ENCODE data around the gene BTAF1. TPM values are rescaled to one million over a fixed set of nuclear protein-coding genes. Genes with fewer than 3 reads are reported as not detected.

BTAF1 gene
- total RNA-seq, 2 donors from 2014 or later, result 11.8 to 12.7 TPM

DNA sequence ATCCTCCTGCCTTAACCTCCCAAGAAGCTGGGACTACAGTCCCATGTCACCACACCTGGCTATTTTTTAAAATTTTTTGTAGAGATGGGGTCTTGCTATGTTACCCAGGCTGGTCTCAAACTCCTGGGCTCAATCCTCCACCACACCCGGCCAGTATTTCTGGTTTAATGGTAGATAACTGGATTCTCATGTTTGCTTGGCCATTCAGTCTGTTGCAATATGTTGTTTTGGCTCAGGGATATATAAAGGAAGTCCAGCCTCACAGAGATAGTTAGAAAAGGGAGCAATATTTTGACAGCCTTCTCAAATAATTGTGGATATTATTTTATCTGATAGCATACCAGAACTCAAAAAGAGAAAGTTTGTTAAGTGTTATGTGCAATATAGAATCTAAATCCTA, 82.4 kb downstream of the BTAF1 start:
- no peak overlapping the region for H3K27ac ChIP-seq
- TF ChIP-seq, protein P1, sequence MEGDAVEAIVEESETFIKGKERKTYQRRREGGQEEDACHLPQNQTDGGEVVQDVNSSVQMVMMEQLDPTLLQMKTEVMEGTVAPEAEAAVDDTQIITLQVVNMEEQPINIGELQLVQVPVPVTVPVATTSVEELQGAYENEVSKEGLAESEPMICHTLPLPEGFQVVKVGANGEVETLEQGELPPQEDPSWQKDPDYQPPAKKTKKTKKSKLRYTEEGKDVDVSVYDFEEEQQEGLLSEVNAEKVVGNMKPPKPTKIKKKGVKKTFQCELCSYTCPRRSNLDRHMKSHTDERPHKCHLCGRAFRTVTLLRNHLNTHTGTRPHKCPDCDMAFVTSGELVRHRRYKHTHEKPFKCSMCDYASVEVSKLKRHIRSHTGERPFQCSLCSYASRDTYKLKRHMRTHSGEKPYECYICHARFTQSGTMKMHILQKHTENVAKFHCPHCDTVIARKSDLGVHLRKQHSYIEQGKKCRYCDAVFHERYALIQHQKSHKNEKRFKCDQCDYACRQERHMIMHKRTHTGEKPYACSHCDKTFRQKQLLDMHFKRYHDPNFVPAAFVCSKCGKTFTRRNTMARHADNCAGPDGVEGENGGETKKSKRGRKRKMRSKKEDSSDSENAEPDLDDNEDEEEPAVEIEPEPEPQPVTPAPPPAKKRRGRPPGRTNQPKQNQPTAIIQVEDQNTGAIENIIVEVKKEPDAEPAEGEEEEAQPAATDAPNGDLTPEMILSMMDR (IDR thresholded peaks at IDR 0.05), result no peak
- H3K4me1 ChIP-seq, result no peaks in the 10 kb centered on the region
- H3K27me3 ChIP-seq, result no peaks in the 10 kb centered on the region
- H3K9me3 ChIP-seq, result no peaks in the 10 kb centered on the region
- H3K4me3 ChIP-seq, result no peak overlapping the region
- H3K36me3 ChIP-seq, result peaks cover 21% of the 10 kb centered on the region
- DNase-seq (ENCODE audit: low spot score), result no peak

DNA sequence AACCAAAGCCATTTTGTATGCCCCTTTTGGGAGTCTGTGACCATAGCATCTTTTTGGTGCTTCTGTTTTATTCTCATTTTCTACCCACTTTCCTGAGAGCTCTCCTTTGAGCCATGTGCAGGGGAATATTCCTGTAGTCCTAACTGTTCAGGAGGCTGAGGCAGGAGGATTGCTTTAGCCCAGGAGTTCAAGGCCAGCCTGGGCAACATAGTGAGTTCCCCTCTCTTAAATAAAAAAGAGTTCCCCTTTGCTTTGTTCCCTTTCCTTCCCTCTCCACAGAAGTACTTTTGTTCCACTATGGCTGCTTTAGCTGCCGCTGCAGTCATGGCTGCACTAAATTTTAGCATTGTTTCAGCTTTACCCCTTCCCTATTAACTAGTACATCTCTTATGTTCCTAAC, 85.9 kb downstream of the BTAF1 start:
- no peak overlapping the region for H3K4me3 ChIP-seq
- DNase-seq (ENCODE audit: low spot score), result no peak
- no peaks in the 10 kb centered on the region for H3K9me3 ChIP-seq
- TF ChIP-seq, protein P1 (IDR thresholded peaks at IDR 0.05), result no peak
- H3K27me3 ChIP-seq, result no peaks in the 10 kb centered on the region
- H3K36me3 ChIP-seq, result peaks cover 44% of the 10 kb centered on the region
- no peak overlapping the region for H3K27ac ChIP-seq
- no peaks in the 10 kb centered on the region for H3K4me1 ChIP-seq

DNA sequence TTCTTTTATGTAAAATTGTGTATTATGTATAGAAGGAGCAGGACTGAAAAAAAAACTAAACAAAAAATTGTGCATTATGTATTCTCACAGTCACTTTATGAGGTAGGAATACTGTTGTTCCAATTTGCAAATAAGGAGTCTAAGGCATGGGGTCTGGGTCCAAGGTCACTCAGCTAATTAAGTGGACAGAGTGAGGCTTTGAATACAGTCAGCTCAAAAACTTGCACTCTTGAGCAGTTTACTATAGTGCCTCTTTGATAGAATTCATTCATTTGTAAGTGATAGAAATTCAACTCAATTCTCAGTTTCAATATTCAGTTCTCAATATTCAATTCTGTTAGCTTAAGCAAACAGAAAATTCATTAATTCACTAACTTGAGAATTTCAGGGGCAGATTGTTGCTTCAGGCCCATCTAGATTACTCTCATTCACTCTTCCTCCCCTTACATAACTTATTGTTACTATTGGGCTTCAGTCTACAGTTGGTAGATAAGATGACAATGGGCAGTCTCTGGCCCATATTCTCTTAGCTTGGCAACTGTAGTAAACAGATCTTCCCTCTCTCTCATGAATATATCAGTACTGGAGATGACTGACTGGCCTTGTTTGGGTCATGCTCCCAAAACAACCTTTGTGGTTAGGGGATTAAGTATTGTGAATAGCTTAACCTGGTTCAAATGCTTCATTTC, 86.6 kb downstream of the BTAF1 start:
- Histone ChIP-seq H3K4me1 (no peaks in the 10 kb centered on the region), H3K27me3 (no peaks in the 10 kb centered on the region), H3K27ac (no peak overlapping the region), H3K9me3 (no peaks in the 10 kb centered on the region), H3K4me3 (no peak overlapping the region), H3K36me3 (peaks cover 50% of the 10 kb centered on the region)
- DNase-seq (ENCODE audit: low spot score), result no peak
- TF ChIP-seq, protein P1 (IDR thresholded peaks at IDR 0.05), result no peak

DNA sequence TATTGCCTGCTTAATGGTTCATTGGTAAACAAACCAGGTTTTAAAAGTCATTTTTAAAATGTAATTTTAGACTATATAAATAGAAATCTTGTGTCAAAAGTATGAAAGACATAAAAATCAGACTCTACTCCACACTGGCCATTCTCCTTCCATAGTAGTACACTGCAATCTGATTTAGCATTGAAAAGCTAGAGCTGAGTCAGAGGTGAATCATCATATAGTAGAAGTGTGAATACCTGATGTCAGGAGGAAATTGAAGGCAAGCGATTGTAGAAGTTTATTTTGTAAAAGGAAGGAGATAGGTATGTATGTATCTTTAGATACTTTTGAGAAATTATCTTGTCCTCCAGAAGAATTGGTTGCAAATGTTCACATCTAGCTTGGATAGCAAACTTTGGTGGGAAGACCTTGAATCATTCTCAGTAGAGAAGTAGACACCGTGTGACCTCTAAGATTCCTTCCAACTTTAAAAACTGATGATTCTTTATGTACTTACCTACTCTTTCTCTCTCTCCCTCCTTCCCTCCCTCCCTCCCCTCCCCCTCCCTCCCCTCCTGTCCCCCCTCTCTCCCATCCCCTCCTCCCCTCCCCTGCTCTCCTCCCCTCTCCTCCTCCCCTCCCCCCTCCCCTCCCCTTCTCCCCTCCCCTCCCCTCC, 88.1 kb downstream of the BTAF1 start:
- Histone ChIP-seq H3K27ac (no peak overlapping the region), H3K27me3 (no peaks in the 10 kb centered on the region), H3K4me3 (no peak overlapping the region), H3K9me3 (no peaks in the 10 kb centered on the region), H3K4me1 (no peaks in the 10 kb centered on the region), H3K36me3 (peaks cover 60% of the 10 kb centered on the region)
- DNase-seq (ENCODE audit: low spot score), result no peak
- TF ChIP-seq, protein P1 (IDR thresholded peaks at IDR 0.05), result no peak

DNA sequence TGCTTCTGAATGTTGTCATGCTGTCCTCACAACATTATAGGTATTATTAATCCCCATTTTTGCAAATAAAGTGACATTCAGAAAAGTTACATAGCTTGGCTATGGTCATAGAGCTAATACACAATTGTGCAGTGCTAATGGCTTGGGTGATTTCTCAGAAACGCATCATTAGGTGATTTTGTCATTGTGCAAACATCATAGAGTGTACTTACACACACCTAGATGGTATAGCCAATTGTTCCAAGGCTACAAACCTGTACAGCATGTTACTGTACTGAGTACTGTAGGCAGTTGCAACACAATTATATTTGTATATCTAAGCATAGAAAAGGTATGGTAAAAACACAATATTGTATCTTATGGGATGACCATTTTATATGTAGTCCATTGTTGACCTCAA, 91.0 kb downstream of the BTAF1 start:
- Histone ChIP-seq H3K4me1 (no peaks in the 10 kb centered on the region), H3K27ac (no peak overlapping the region), H3K36me3 (peaks cover 77% of the 10 kb centered on the region), H3K27me3 (no peaks in the 10 kb centered on the region), H3K9me3 (no peaks in the 10 kb centered on the region), H3K4me3 (no peak overlapping the region)
- DNase-seq (ENCODE audit: low spot score), result no peak
- TF ChIP-seq, protein P1 (IDR thresholded peaks at IDR 0.05), result no peak
